BE2C (cell line): ENCODE results near the gene EDC3.

Source experiments
- DNase-seq: peaks from one replicate; pipeline ENCODE4 v3.0.0-alpha.2; 2020
- H3K27me3 ChIP-seq: fragments of 250-450 bp; sonication (Bioruptor Pico); 2 replicates; pipeline ENCODE4 v1.5.1; 2020; ENCODE audit warnings: mild to moderate bottlenecking
- H3K36me3 ChIP-seq: fragments of 250-450 bp; sonication (Bioruptor Pico); 2 replicates; pipeline ENCODE4 v1.5.1; 2020; ENCODE audit warnings: mild to moderate bottlenecking
- H3K4me1 ChIP-seq: fragments of 250-450 bp; sonication (Bioruptor Pico); 2 replicates; pipeline ENCODE4 v1.5.1; 2020
- H3K4me3 ChIP-seq: 2 replicates; pipeline ENCODE4 v1.5.1; 2011; ENCODE audit warnings: low read depth, low read length
- H3K9me3 ChIP-seq: fragments of 250-450 bp; sonication (Bioruptor Pico); 2 replicates; pipeline ENCODE4 v1.5.1; 2020
- TF ChIP-seq, protein P1 (sequence below): IDR thresholded peaks from 2 replicates; pipeline ENCODE4 v1.5.1; 2012; ENCODE audit warnings: mild to moderate bottlenecking, low read depth, low read length

The EDC3 gene

DNA sequence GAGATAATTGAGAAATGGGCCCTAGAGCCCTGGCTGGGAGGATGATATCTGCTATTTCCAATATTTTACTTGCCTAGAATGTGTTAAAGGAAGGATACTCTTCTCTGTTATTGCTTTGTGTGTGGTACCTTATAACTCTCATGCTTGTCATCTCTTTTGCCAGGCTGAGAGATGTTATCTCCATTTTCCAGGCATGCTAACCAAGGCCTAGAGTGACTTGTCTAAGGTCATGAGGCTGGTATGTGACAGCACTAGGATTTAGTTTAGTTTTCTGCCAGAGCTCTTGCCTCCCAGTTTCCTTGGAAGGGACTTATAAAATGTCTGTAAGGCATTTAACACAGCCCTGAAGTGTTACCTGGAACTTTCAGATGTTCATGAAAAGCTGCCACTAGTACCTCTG is 78.8 kb downstream of the EDC3 start:
- no peak for DNase-seq
- H3K4me3 ChIP-seq = peak overlapping the region; percentile 99
- peaks cover 3% of the 10 kb centered on the region for H3K4me1 ChIP-seq
- H3K9me3 ChIP-seq = no peaks in the 10 kb centered on the region
- peaks cover 31% of the 10 kb centered on the region for H3K36me3 ChIP-seq
- TF ChIP-seq, protein P1, sequence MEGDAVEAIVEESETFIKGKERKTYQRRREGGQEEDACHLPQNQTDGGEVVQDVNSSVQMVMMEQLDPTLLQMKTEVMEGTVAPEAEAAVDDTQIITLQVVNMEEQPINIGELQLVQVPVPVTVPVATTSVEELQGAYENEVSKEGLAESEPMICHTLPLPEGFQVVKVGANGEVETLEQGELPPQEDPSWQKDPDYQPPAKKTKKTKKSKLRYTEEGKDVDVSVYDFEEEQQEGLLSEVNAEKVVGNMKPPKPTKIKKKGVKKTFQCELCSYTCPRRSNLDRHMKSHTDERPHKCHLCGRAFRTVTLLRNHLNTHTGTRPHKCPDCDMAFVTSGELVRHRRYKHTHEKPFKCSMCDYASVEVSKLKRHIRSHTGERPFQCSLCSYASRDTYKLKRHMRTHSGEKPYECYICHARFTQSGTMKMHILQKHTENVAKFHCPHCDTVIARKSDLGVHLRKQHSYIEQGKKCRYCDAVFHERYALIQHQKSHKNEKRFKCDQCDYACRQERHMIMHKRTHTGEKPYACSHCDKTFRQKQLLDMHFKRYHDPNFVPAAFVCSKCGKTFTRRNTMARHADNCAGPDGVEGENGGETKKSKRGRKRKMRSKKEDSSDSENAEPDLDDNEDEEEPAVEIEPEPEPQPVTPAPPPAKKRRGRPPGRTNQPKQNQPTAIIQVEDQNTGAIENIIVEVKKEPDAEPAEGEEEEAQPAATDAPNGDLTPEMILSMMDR = no peak
- H3K27me3 ChIP-seq = no peaks in the 10 kb centered on the region

DNA sequence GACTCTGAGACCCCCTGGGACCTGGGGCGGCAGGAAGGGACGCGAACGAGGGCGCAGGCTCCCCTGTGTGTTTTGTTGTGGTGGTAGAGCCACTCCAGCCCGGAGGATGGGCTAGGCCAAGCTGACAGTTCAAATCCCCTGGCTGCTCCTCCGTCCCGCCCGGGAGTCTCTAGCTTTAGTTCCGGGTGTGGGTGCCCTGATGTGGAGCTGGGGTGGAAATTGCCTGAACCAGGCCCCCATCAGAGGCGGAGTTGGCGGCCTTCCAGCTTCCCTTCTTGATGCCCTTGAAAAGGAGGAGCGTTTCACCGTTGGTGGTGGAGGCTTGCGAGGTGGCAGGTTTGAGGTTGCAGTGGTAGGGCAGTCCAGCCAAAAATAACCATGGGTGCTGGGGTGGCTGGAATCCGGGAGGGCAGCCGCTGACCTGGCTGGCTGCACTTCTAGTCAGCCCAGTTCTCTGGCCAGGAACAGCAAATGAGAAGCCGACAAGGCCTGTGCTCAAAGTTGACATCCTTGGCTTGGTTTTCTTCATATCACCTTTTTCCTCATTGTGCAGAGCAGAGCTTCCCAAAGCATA is 79.4 kb downstream of the EDC3 start:
- Histone ChIP-seq H3K27me3 (no peaks in the 10 kb centered on the region), H3K4me1 (peaks cover 3% of the 10 kb centered on the region), H3K9me3 (no peaks in the 10 kb centered on the region), H3K4me3 (peak overlapping the region; percentile 99), H3K36me3 (peaks cover 26% of the 10 kb centered on the region)
- peak; percentile 68 for DNase-seq
- TF ChIP-seq, protein P1 = no peak

DNA sequence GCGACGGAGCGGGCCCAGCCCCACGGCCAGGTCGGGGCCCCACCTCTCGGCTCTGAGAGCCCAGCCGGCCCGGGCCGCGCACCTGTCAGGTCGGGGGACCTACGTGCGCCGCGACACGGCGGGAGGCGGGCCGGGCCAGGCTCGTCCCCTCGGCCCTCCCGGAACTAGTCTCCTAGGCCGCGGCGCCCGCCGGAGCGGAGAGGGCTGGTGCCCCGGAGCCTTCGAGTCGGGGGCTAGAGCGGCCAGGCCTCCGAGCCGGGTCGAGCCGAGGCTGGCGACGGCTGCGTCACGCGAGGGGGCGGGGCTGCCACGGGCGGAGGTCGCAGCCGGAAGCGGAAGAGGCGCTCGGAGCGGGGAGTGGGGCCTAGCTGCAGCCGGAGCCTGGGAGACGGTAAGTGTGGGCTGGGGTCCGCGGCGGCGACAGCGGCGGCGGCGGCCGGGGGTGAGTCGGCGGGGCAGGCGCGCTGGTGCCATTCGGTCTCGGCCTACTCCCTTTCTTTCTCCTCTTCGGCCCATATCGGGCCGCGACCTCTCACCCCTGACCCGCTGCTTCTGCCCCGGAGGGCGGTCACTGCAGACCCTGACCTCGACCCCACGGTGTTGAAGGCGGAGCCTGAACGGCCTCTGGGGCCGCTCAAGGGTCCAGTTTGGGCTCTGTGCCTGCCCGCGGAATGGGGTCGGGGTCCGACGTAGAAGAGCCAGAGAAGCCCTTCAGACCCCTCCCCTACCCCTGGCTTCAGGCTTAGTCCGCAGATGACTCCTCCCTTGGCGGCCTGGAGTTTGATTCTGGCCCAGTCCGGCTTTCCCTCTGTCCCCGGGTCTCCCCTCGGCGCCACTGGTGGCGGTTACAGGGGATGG is 80.1 kb downstream of the EDC3 start, which contains the start of gene CLK3:
TSS of gene CLK3 (plus strand) at position 329 of the 858 bp plus-strand sequence. CDS start 3,361 bp downstream, outside the sequence.
- TF ChIP-seq, protein P1 = no peak
- DNase-seq = peak; percentile 99
- H3K9me3 ChIP-seq = no peaks in the 10 kb centered on the region
- H3K4me3 ChIP-seq = peak within 1 kb of the TSS; percentile 99
- H3K36me3 ChIP-seq = peaks cover 19% of the 10 kb centered on the region
- no peaks in the 10 kb centered on the region for H3K27me3 ChIP-seq
- H3K4me1 ChIP-seq = peaks cover 6% of the 10 kb centered on the region

GRCh38 chr15:74614744-74615507 is 80.9 kb downstream of the EDC3 start:
- H3K4me1 ChIP-seq = peaks cover 12% of the 10 kb centered on the region
- H3K9me3 ChIP-seq = no peaks in the 10 kb centered on the region
- peak; percentile 74 for DNase-seq
- no peaks in the 10 kb centered on the region for H3K27me3 ChIP-seq
- H3K36me3 ChIP-seq = peaks cover 11% of the 10 kb centered on the region
- TF ChIP-seq, protein P1 = no peak
- peak overlapping the region; percentile 99 for H3K4me3 ChIP-seq

- H3K4me1 ChIP-seq = peaks cover 16% of the 10 kb centered on the region
- peak overlapping the region; percentile 99 for H3K4me3 ChIP-seq
- no peaks in the 10 kb centered on the region for H3K27me3 ChIP-seq
- TF ChIP-seq, protein P1 = no peak
- no peak for DNase-seq
- H3K9me3 ChIP-seq = no peaks in the 10 kb centered on the region
- peaks cover 4% of the 10 kb centered on the region; the same call in 1 of the 2 replicates for H3K36me3 ChIP-seq
These were observed 81.7 kb downstream of the EDC3 start for GRCh38 chr15:74613953-74614743.
